GM18519 (cell line): ENCODE results near the gene MLN.

Experiments used
- ATAC-seq: cut with Tn5 transposase; IDR thresholded peaks from one replicate; pipeline ENCODE4 v1.9.1; 2021; ENCODE audit warnings: mild to moderate bottlenecking, moderate library complexity; ENCODE audit not compliant: unreplicated experiment, low FRiP score

Gene MLN

DNA sequence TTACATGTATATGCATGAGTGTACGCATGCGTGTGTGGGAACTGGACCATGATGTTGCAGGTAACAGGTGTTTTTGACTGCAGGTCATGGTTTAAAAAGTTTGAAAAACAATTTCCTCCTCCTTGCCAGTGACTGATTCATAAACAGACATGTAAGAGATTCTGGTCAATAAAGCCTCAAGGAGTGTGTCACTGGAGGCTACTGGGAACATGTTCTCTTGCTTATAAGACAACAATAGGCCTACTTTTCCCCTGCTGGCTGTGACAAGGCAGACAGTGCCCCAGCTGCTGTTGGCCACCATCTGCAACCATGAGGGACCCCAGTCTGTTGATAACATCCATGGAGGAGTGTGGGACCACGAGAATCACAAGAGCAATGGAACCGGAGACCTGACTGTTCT is 27.6 kb downstream of the MLN start:
- ATAC-seq, result no peak

GRCh38 chr6:33774774-33775173 is 29.0 kb downstream of the MLN start:
- ATAC-seq, result no peak

DNA sequence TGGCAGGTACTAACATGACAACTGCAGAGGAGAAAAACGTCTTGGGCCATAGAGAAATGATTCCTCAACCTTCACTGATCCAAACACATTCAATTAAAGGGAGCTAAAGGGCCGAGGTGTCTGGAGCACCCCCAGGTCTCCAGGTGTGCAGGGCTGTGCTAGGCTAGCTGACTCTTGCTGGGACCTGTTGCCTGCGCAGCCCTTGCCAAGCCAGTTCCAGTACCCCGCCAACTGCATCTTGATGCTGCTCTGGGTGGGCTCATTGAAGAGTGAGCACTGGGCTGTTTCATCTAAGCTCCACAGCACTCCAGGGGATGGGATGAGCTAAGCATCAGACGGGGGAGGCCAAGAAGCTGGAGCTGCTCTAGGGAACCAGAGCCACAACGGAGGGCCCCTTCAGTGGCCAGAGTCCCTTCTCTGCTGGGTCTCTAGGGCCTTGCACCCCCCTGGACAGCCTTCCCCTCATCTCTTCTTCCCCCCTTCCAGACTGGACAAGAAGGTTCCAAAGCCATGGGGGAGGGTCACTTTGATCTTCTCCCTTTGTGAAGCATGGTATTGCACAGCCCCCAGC is 30.8 kb downstream of the MLN start:
- no peak for ATAC-seq

- no peak for ATAC-seq
Observed at GRCh38 chr6:33772082-33772830, 31.5 kb downstream of the MLN start.

DNA sequence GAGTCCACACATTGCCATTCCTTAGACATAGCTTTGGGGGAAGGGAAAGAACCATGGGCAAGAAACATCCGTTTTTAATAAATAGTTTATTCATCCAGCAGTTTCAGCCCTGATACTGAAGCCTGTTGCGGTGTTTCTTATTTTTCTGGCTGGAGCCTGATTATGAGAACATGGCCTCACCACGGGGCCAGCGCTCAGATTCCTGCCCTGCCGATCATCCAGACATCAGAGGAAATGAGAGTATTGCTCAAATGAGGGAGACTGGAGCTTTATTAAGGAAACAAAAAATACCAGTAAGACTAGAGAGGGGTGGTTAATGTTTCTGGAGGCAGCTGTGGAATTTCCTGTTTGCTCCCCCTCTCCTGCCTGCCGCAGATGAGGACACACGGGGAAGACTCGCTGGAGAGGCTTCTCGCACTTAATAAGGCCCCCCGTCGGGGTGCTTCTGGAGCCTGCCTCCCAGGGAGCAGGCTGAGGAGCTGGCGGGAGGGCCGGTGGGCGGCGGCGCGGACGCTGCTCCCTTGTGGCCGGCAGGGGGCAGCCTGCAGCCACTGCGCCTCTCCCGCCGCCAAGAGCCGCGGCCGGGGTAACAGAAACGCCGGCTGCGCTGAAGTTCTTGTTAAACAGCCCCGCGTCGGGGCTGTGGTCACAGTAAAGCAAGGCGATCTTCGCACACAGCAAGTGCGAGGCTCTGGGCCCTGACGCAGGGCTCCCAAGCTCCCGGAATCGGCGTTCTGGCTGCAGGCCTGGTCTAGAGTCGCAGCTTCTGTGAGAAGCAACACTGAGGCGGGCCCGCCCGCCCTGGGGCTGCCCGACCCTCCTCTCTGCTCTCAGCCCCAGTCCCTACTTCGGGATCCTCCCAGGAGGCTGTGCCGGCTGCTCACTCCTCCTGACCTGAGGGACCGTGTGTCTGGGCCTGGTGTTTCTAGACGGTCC is 32.4 kb downstream of the MLN start:
- no peak for ATAC-seq

- no peak for ATAC-seq
Observed at GRCh38 chr6:33770833-33771145, 33.0 kb downstream of the MLN start.

- no peak for ATAC-seq
Observed at GRCh38 chr6:33770124-33770832, 33.5 kb downstream of the MLN start.

DNA sequence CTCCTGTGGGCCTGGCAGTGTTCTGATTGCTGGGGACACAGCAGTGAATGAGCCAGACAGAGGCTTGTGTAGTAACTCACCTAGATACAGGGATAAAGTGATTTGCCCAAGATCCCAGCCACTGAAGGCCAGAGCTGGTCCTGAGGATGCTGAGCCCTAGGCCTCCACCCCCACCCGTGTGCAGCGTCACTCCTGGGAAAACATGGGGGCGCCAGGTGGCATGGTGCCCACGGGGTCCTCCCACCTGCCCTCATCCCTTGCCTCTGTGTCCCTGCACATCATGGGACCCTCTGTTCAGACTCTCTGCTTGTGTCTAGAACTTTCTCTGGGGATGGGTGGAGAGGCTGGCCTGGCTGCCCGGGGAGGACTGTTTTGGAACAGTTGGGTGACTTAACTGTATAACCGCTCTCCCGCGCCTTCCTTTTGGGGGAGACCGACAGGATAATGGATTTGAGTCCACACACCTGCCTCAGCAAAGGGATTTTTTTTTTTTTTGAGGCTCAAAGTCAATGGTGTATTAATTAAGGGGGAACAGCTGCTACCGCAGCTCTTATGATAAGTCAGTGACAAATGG is 34.5 kb downstream of the MLN start:
- no peak for ATAC-seq

DNA sequence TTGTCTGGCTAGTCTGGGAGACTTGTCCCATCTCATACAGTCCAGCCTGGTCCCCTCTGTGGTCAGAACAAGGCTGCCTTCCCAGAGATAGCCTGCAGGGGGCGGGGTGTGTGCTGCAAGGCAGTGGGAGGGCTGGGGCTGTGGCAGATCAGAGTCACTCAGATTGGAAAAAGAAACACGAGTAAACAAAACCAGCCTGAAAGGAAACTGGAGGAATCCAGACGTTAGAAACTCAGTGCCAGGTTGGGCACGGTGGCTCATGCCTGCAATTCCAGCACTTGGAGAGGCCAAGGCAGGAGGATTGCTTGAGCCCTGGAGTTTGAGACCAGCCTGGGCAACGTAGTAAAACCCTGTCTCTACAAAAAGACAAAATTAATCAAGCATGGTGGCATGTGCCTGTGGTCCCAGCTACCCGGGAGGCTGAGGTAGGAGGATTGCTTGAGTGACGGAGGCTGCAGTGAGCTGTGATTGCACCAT is 35.1 kb downstream of the MLN start:
- ATAC-seq, result no peak

DNA sequence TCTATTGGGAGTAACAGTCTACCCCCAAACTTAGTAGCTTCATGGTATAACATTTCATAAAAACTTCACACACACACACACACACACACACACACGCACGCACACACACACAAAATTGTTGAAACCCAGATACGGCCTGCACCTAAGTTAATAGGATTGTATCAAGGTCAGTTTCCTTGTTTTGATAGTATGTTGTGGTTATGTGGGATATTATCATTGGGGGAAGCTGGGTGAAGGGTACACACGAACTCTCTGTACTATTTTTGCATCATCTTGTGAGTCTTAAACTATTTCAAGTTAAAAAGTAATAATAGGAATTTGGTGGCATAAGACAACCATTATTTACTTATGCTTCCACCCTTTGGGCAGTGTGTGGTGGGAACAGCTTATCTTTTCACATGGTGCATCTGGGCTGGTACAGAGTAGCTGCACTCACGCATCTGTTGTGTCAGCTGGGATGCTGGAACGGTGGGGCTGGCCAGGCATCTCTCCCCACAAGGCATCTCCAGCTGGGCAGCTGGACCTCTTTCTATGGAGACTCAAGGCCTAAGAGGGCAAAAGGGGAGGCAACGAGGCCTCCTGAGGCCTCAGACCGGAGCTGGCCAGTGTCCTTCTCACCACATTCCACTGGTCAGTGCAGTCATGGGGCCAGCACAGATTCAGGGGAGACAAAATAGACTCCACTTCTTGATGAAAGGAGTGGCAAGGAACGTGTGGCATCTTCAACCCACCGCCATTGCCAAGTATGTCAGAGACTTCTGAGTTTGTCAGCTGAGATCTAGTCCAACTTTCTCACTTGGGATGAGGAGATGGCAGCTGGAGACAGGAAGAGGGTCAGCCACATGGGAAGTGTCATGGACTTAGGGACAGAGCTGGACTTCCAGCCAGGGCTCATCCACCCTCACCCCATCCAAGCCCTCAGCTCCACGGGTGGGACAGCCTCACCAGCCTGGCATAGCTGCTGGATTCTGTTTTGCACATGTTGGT is 36.6 kb downstream of the MLN start:
- no peak for ATAC-seq

DNA sequence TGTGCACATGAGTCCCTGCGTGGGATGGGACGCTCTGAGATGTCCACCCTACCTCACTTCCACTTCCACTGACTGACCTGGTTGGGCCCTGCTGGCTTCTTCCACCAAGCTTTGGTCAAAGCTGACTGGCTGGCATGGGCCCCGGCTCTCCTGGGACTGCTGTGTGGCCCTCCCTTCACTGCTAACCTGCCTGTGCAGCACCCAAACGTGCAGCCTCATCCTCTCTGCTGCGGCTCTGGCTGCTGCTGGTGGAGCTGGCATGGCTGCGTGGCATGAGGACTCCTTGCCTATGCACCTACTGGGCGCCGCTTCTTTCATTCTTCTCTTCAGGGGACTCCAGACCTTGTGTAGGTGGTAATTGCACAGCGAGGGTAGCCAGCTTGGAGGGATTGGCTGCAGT is 38.4 kb downstream of the MLN start:
- ATAC-seq, result no peak

GRCh38 chr6:33764036-33764435 is 39.8 kb downstream of the MLN start:
- ATAC-seq, result no peak

DNA sequence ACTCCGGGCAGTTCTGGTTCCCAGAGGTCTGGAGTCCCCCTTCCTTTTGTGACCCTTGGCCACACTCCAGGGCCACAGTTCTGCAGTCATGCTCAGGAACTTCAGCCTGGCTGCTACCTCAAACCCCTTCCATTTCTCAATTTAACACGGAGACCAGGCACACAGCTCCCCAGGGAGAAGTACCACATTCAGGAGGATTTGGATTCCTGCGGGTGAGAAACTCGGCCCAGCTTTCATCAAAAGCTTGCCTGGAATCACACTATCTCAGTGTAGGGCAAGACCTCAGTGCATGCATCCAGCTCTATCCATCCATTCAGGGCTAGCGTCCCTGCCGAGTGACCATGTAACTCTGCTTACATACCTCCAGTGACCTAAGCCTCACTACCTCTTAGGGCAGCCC is 40.3 kb downstream of the MLN start:
- no peak for ATAC-seq

GRCh38 chr6:33762713-33763112 is 41.1 kb downstream of the MLN start:
- no peak for ATAC-seq

DNA sequence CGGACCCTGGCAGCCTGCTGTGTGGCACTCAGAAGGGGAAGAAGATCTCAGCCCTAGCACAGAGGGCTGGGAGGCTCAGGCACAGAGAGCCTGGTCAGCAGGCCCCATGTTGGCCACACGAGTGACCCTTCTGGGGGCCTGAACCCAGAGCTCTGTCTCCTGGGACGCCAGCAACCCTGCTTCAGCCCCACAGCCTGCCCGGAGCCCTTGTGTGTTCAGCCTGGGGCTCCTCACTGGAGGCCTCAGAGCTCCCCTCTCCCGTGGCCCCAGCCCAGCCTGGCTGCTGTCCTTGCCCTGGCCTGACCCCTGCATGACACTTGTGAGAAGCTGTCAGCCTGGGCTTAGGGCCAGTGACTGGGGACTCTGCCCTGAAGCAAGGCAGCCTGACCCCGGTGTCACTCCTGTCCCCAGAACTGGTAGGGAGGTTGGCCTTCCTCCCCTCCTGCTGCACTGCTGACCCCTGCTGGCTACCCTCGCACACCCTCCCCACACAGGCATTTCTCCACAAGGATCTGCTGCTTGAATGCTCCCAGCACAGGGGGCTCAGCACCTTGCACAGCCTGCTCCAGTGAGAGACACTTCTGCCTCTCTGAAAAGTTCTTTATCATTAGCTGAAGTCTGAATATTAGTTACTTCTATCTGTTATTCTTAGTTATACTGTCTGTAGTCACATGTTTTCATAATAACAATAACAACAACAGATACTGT is 41.7 kb downstream of the MLN start:
- no peak for ATAC-seq

- ATAC-seq, result no peak
Observed at GRCh38 chr6:33761581-33761921, 42.3 kb downstream of the MLN start.

DNA sequence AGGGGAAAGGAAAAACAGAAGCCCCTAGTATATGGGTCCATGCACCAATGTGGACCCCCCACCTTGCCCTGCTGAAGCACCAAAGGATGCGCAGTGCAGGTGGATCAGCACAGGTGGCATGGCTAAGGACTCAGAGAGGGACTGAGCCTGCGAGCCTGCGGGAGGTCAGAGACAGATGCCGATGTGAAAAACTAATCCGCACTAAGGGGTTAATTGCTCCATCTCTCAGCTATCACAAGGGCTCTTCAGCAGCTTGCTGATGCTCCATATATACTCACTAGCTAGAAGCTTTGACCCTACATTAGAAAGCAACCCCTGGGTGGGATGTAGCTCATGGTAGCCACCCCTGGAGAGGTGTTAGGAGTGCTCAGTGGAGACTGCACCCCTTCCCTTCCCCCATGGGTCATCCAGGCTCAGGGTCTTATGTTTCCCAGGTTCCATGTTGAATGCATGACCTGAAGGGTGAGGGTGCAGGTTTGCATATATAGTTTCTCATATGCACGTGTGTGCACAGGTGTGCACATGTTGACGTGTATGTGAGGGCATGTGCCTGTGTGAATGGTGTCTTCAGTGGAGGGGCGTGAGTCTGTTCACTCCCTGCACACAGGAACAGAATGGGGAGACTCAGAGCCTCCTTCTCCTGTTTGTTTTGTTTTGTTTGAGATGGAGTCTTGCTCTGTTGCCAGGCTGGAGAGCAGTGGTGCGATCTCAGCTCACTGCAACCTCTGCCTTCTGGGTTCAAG is 43.7 kb downstream of the MLN start:
- ATAC-seq, result no peak

DNA sequence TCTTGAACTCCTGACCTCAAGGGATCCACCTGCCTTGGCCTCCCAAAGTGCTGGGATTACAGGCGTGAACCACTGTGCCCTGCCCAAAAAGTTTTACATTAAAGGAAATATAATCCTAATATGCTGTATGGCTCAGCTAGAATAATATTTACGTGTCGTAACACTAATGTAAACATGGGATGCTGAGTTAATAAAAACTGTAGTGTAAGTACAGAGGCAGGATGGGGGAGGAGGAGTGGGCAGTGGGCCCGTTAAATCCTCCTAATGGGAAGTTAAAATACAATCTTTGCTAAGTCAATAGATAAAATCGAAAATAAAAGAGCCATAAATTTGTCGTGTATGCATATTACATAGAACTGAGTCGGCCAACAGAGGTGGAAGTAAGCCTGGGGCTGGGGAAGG is 45.0 kb downstream of the MLN start:
- no peak for ATAC-seq
